Measurements from ENCODE around the gene CHGA. TPM values are rescaled to one million over a fixed set of nuclear protein-coding genes. Genes with fewer than 3 reads are reported as not detected.

CHGA gene
- total RNA-seq, 2 donors from 2014 or later: not detected

GRCh38 chr14:92945959-92946846 is 23.3 kb downstream of the CHGA start:
- no peak for ATAC-seq (replicated peaks in 1 of 2)
- no peak for DNase-seq
- no peaks in the 10 kb centered on the region for H3K36me3 Mint-ChIP-seq (ENCODE audit: insufficient read depth in 2 of 2)
- no peaks in the 10 kb centered on the region for H3K27me3 Mint-ChIP-seq (ENCODE audit: low read depth)
- H3K4me3 Mint-ChIP-seq: no peak overlapping the region
- no peaks in the 10 kb centered on the region for H3K9me3 Mint-ChIP-seq
- H3K4me1 Mint-ChIP-seq (ENCODE audit: low read depth): no peaks in the 10 kb centered on the region
- H3K27ac Mint-ChIP-seq: no peak overlapping the region

DNA sequence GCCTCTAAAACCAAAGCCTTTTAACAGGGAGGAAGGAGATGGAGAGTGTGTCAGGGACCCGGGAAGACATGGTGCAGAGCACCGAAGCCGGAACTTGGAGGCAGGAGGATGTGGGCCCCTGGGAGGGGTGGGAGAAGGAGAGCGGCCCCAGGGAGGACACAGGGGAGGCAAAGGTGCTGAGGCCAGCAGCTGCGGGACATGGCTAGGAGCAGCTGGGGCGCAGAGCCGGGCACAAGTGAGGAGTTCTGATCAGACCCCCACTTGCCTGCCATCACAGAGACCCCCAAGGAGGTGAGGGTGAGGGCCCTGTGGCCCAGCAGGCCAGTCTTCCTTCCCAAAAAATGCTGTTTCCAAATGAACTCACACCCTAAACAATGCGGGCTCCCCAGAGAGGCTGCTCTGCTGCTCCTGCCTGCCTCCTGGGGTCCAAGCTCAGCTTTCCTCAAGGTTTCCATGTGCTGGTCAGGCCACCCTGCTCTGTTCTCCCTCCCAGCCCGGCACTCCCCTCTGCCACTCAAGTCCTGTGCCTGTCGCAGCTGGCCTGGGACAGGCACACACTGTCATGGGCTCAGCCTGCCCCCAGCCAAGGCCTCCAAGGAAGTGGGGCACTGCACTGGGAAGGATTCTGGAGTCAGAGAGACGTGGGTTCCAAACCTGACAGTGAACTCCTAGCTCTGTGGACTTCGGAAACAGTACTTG is 24.0 kb downstream of the CHGA start:
- ATAC-seq (replicated peaks in 1 of 2) (no peak), DNase-seq (no peak)
- no peak overlapping the region for H3K4me3 Mint-ChIP-seq
- no peaks in the 10 kb centered on the region for H3K36me3 Mint-ChIP-seq (ENCODE audit: insufficient read depth in 2 of 2)
- no peak overlapping the region for H3K27ac Mint-ChIP-seq
- H3K27me3 Mint-ChIP-seq (ENCODE audit: low read depth): no peaks in the 10 kb centered on the region
- no peaks in the 10 kb centered on the region for H3K9me3 Mint-ChIP-seq
- peaks cover 4% of the 10 kb centered on the region for H3K4me1 Mint-ChIP-seq (ENCODE audit: low read depth)

GRCh38 chr14:92948647-92949046 is 25.7 kb downstream of the CHGA start:
- Mint-ChIP-seq H3K27ac (no peak overlapping the region), H3K9me3 (no peaks in the 10 kb centered on the region), H3K4me1 (ENCODE audit: low read depth) (peaks cover 7% of the 10 kb centered on the region), H3K27me3 (ENCODE audit: low read depth) (no peaks in the 10 kb centered on the region), H3K4me3 (no peak overlapping the region), H3K36me3 (ENCODE audit: insufficient read depth in 2 of 2) (no peaks in the 10 kb centered on the region)
- ATAC-seq (replicated peaks in 1 of 2) (no peak), DNase-seq (no peak)

- ATAC-seq (replicated peaks in 1 of 2): no peak
- Mint-ChIP-seq H3K36me3 (ENCODE audit: insufficient read depth in 2 of 2) (no peaks in the 10 kb centered on the region), H3K4me1 (ENCODE audit: low read depth) (peaks cover 7% of the 10 kb centered on the region), H3K9me3 (no peaks in the 10 kb centered on the region), H3K27me3 (ENCODE audit: low read depth) (no peaks in the 10 kb centered on the region), H3K4me3 (no peak overlapping the region), H3K27ac (no peak overlapping the region)
- DNase-seq: no peak
These were observed 26.7 kb downstream of the CHGA start for GRCh38 chr14:92949496-92950192.

- Mint-ChIP-seq H3K27ac (no peak overlapping the region), H3K4me1 (ENCODE audit: low read depth) (peaks cover 7% of the 10 kb centered on the region), H3K4me3 (no peak overlapping the region), H3K36me3 (ENCODE audit: insufficient read depth in 2 of 2) (no peaks in the 10 kb centered on the region), H3K9me3 (no peaks in the 10 kb centered on the region), H3K27me3 (ENCODE audit: low read depth) (no peaks in the 10 kb centered on the region)
- no peak for DNase-seq
- ATAC-seq (replicated peaks in 1 of 2): no peak
These were observed 27.2 kb downstream of the CHGA start for GRCh38 chr14:92950193-92950540.

GRCh38 chr14:92950773-92951172 is 27.8 kb downstream of the CHGA start:
- DNase-seq (no peak), ATAC-seq (replicated peaks in 1 of 2) (no peak)
- Mint-ChIP-seq H3K27ac (no peak overlapping the region), H3K27me3 (ENCODE audit: low read depth) (no peaks in the 10 kb centered on the region), H3K4me3 (no peak overlapping the region), H3K9me3 (no peaks in the 10 kb centered on the region), H3K4me1 (ENCODE audit: low read depth) (peaks cover 7% of the 10 kb centered on the region), H3K36me3 (ENCODE audit: insufficient read depth in 2 of 2) (no peaks in the 10 kb centered on the region)

- DNase-seq (no peak), ATAC-seq (replicated peaks in 1 of 2) (no peak)
- no peaks in the 10 kb centered on the region for H3K36me3 Mint-ChIP-seq (ENCODE audit: insufficient read depth in 2 of 2)
- no peaks in the 10 kb centered on the region for H3K27me3 Mint-ChIP-seq (ENCODE audit: low read depth)
- H3K9me3 Mint-ChIP-seq: no peaks in the 10 kb centered on the region
- H3K4me1 Mint-ChIP-seq (ENCODE audit: low read depth): peaks cover 7% of the 10 kb centered on the region
- no peak overlapping the region for H3K27ac Mint-ChIP-seq
- no peak overlapping the region for H3K4me3 Mint-ChIP-seq
These were observed 28.3 kb downstream of the CHGA start for GRCh38 chr14:92951261-92951660.

GRCh38 chr14:92951912-92952471 is 29.0 kb downstream of the CHGA start:
- ATAC-seq (replicated peaks in 1 of 2) (peak; percentile 90 to 93), DNase-seq (peak; percentile 78 to 86)
- H3K27ac Mint-ChIP-seq: no peak overlapping the region
- no peaks in the 10 kb centered on the region for H3K36me3 Mint-ChIP-seq (ENCODE audit: insufficient read depth in 2 of 2)
- no peak overlapping the region for H3K4me3 Mint-ChIP-seq
- H3K9me3 Mint-ChIP-seq: no peaks in the 10 kb centered on the region
- H3K4me1 Mint-ChIP-seq (ENCODE audit: low read depth): peaks cover 7% of the 10 kb centered on the region
- H3K27me3 Mint-ChIP-seq (ENCODE audit: low read depth): no peaks in the 10 kb centered on the region

DNA sequence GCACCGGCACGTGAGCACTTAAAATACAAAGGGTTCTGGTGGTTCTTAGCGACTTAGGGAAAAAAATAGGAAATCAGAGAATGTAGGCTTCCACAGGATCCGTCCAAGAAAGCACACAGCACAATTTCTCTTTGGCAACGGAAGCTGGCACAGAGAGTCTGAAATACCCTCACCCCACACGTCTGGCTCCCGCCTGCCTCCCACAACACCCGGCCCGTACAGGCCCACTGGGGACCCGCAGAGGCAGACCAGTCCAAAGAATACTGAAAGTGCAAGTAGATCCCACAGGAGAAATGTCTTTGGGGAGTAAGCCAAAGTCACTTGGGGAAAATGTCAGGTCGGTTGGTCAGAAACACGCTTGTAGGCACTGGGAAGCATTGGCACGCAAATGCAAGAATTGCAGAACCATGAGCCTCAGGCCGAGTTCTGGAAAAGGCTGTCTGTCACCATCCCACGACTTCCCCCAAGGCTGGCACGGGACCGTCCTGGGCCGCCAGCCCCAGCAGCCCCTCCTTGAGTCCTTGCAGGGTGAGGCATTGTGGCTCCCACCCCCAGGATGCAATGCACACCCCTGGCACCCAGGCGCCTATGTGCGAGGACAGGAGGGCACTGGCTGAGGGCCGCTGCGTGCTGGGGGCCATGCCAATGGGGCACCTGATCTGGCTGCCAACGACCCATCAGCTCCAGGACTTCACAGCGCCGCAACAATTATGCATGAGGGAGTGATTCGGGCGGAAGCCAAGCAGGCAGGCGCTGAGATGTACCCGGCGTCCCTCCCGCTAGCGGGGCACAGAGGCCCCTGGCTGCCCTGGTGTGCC is 29.7 kb downstream of the CHGA start:
- Mint-ChIP-seq H3K27me3 (ENCODE audit: low read depth) (no peaks in the 10 kb centered on the region), H3K36me3 (ENCODE audit: insufficient read depth in 2 of 2) (no peaks in the 10 kb centered on the region), H3K4me3 (no peak overlapping the region), H3K9me3 (no peaks in the 10 kb centered on the region), H3K4me1 (ENCODE audit: low read depth) (peaks cover 7% of the 10 kb centered on the region), H3K27ac (no peak overlapping the region)
- ATAC-seq (replicated peaks in 1 of 2) (no peak), DNase-seq (no peak)

DNA sequence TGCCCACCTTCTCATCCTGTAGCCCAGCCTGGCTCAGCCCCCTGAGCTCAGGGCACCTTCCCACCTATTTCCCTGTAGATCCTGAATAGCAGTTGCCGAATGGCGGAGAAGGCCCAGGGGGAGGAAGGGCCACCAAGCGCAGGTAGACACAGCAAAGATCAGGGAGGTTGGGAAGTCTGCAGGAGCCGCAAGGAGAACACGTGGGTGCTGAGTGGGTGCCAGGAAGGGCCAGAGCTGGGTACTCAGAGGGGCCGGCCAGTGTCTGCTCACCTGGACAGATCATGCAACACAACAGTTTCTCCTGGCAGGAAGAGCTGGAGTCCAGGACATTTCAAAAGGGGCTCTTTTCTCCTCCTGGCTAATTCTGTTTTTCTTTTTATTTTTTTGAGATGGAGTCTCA is 30.6 kb downstream of the CHGA start:
- Mint-ChIP-seq H3K36me3 (ENCODE audit: insufficient read depth in 2 of 2) (no peaks in the 10 kb centered on the region), H3K27ac (no peak overlapping the region), H3K9me3 (no peaks in the 10 kb centered on the region), H3K4me1 (ENCODE audit: low read depth) (peaks cover 7% of the 10 kb centered on the region), H3K4me3 (no peak overlapping the region), H3K27me3 (ENCODE audit: low read depth) (no peaks in the 10 kb centered on the region)
- no peak for ATAC-seq (replicated peaks in 1 of 2)
- no peak for DNase-seq

DNA sequence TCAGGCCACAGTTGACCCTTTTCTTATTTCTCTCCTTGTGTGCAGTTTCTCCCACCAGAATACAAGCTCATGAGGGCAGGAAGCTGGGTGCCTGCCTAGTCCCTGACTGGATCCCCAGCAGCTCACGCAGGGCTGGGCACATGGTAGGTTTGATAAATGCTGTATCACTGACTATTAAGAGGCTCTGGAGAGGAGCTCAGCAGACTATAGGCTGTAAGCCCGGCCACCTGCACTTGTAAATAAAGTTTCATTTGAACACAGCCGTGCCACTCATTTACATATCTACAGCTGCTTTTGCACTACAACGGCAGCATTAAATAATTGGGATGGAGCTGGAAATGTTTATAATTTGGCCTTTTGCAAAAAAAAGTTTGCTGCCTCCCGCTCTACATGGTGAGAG is 32.0 kb downstream of the CHGA start:
- H3K4me3 Mint-ChIP-seq: no peak overlapping the region
- H3K27ac Mint-ChIP-seq: peak overlapping the region; percentile 14
- peaks cover 7% of the 10 kb centered on the region for H3K4me1 Mint-ChIP-seq (ENCODE audit: low read depth)
- H3K36me3 Mint-ChIP-seq (ENCODE audit: insufficient read depth in 2 of 2): no peaks in the 10 kb centered on the region
- H3K9me3 Mint-ChIP-seq: no peaks in the 10 kb centered on the region
- no peaks in the 10 kb centered on the region for H3K27me3 Mint-ChIP-seq (ENCODE audit: low read depth)
- DNase-seq (no peak), ATAC-seq (replicated peaks in 1 of 2) (no peak)

- no peaks in the 10 kb centered on the region for H3K9me3 Mint-ChIP-seq
- no peaks in the 10 kb centered on the region for H3K36me3 Mint-ChIP-seq (ENCODE audit: insufficient read depth in 2 of 2)
- ATAC-seq (replicated peaks in 1 of 2) (no peak), DNase-seq (no peak)
- H3K4me3 Mint-ChIP-seq: no peak overlapping the region
- peak overlapping the region; percentile 14 for H3K27ac Mint-ChIP-seq
- H3K27me3 Mint-ChIP-seq (ENCODE audit: low read depth): no peaks in the 10 kb centered on the region
- H3K4me1 Mint-ChIP-seq (ENCODE audit: low read depth): peaks cover 7% of the 10 kb centered on the region
These were observed 32.4 kb downstream of the CHGA start for GRCh38 chr14:92955381-92955780.
